Measurements from ENCODE around the gene BACE1-AS.
"Not testable (repeated sequence)": the region's sequence is repeated elsewhere in the genome, so short reads cannot be mapped to it uniquely, and the experiment has no call there.

The BACE1-AS gene

DNA sequence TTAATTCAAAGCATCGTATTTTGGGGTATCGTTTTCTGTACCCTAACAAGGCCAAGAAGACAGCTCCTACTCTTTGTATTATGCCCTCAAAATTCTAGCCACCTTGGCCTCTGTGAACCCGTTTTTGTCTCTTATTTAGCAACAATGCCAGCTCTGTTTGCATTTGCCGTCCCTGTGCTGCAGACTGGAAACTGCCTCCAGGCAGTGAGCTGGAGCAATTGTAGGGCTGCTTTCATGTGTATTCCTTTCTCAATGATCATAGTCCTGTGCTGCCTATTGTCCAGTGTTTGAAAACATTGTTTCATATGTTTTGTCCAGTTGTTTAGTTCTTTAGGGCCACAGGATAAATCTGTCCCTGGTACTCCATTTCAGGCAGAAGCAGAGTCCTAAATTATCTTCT, 19.9 kb upstream of the BACE1-AS start:
- Histone ChIP-seq H3K9me3 (no peaks in the 10 kb centered on the region), H3K36me3 (peaks cover 4% of the 10 kb centered on the region), H3K27ac (no peak overlapping the region), H3K4me3 (ENCODE audit: low read depth in 1 of 2, low read length in 1 of 2) (no peak overlapping the region), H3K4me1 (ENCODE audit: control insufficient read depth in 1 of 2, insufficient read depth in 1 of 2, low read depth in 1 of 2, low read length in 1 of 2) (no peaks in the 10 kb centered on the region), H3K27me3 (no peaks in the 10 kb centered on the region)
- TF ChIP-seq, protein P1, sequence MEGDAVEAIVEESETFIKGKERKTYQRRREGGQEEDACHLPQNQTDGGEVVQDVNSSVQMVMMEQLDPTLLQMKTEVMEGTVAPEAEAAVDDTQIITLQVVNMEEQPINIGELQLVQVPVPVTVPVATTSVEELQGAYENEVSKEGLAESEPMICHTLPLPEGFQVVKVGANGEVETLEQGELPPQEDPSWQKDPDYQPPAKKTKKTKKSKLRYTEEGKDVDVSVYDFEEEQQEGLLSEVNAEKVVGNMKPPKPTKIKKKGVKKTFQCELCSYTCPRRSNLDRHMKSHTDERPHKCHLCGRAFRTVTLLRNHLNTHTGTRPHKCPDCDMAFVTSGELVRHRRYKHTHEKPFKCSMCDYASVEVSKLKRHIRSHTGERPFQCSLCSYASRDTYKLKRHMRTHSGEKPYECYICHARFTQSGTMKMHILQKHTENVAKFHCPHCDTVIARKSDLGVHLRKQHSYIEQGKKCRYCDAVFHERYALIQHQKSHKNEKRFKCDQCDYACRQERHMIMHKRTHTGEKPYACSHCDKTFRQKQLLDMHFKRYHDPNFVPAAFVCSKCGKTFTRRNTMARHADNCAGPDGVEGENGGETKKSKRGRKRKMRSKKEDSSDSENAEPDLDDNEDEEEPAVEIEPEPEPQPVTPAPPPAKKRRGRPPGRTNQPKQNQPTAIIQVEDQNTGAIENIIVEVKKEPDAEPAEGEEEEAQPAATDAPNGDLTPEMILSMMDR (IDR thresholded peaks at IDR 0.05) = no peak

DNA sequence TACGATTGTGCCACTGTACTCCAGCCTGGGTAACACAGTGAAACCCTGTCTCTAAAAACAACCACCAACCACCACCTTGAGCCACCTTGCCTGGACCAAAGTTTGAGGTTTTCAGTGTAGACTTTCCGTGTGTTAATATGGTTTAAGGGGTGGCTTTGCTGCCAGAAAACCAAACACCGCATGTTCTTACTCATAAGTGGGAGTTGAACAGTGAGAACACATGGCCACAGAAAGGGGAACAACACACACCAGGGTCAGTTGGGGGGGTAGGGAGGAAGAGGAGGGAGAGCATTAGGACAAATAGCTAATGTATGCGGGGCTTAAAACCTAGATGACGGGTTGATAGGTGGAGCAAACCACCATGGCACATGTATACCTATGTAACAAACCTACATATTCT, 19.0 kb upstream of the BACE1-AS start:
- H3K27ac ChIP-seq; H3K9me3 ChIP-seq; H3K4me1 ChIP-seq (ENCODE audit: control insufficient read depth in 1 of 2, insufficient read depth in 1 of 2, low read depth in 1 of 2, low read length in 1 of 2); H3K36me3 ChIP-seq; H3K27me3 ChIP-seq; H3K4me3 ChIP-seq (ENCODE audit: low read depth in 1 of 2, low read length in 1 of 2): not testable (repeated sequence)

DNA sequence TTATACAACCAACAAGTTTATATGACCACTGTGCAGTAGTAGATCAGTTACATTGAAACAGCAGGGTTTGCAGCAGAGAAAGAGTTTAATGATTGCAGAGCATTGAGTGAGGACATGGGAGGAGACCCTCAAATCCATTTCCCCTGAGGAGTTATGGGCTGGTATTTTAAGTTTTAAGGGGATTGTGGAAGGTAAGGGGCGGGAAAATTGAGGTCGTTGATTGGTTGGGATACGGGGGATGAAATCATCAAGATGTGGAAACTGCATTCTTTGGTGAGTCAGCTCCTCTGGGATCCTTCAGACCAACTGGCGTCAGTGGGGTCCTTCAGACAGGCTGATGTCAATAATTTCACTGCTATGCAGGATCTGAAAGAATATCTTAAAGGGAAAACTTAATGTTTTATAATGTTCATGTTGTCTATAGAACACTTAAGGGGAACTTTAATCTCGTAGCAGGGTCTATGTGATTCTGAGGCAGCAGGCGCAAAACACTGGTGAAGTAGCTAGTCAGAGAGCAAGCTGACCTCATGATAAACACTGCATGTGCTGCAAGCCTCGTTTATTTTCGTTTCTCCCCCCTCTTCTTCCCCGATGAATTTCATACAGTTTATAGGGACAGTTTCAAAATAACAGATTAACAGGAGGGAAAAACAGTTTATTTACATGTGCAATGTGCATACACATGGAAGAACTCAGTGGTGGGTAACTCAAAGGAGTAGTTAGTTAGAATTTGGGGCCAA, 17.4 kb upstream of the BACE1-AS start:
- peaks cover 4% of the 10 kb centered on the region for H3K36me3 ChIP-seq
- H3K4me3 ChIP-seq (ENCODE audit: low read depth in 1 of 2, low read length in 1 of 2) = no peak overlapping the region
- no peaks in the 10 kb centered on the region for H3K27me3 ChIP-seq
- TF ChIP-seq, protein P1 (IDR thresholded peaks at IDR 0.05) = no peak
- no peak overlapping the region for H3K27ac ChIP-seq
- H3K4me1 ChIP-seq (ENCODE audit: control insufficient read depth in 1 of 2, insufficient read depth in 1 of 2, low read depth in 1 of 2, low read length in 1 of 2) = no peaks in the 10 kb centered on the region
- no peaks in the 10 kb centered on the region for H3K9me3 ChIP-seq

DNA sequence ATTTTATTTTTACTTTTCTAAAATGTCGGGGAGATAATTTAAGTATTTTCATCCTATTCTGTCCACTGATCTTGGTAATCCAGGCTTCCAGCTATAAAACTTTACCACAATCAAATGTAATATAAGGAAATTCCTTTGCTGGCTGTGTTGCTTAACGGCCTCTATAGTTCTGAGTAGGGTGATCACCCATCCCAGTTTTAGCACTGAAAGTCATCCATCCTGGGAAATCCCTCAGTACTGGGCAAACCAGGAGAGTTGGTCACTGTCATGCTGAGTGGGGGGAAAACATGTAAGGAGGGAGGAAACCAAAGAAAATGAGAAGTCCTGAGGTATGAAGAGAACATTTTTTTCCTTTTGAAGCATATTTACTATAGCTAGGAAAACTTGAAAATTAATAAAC, 12.8 kb upstream of the BACE1-AS start:
- no peak overlapping the region for H3K4me3 ChIP-seq (ENCODE audit: low read depth in 1 of 2, low read length in 1 of 2)
- H3K27me3 ChIP-seq = no peaks in the 10 kb centered on the region
- H3K27ac ChIP-seq = no peak overlapping the region
- peaks cover 24% of the 10 kb centered on the region for H3K36me3 ChIP-seq
- no peaks in the 10 kb centered on the region for H3K4me1 ChIP-seq (ENCODE audit: control insufficient read depth in 1 of 2, insufficient read depth in 1 of 2, low read depth in 1 of 2, low read length in 1 of 2)
- H3K9me3 ChIP-seq = no peaks in the 10 kb centered on the region
- TF ChIP-seq, protein P1 (IDR thresholded peaks at IDR 0.05) = no peak

- H3K9me3 ChIP-seq = no peaks in the 10 kb centered on the region
- H3K4me3 ChIP-seq (ENCODE audit: low read depth in 1 of 2, low read length in 1 of 2) = no peak overlapping the region
Measured at GRCh38 chr11:117279711-117280376, 11.3 kb upstream of the BACE1-AS start.

GRCh38 chr11:117281159-117281558, 10.0 kb upstream of the BACE1-AS start:
- Histone ChIP-seq H3K36me3 (peaks cover 46% of the 10 kb centered on the region), H3K27ac (no peak overlapping the region)
- TF ChIP-seq, protein P1 (IDR thresholded peaks at IDR 0.05) = no peak

More at GRCh38 chr11:117279711-117280376, 11.3 kb upstream of the BACE1-AS start:
- Histone ChIP-seq H3K27me3 (no peaks in the 10 kb centered on the region), H3K4me1 (ENCODE audit: control insufficient read depth in 1 of 2, insufficient read depth in 1 of 2, low read depth in 1 of 2, low read length in 1 of 2) (no peaks in the 10 kb centered on the region), H3K27ac (no peak overlapping the region), H3K36me3 (peaks cover 39% of the 10 kb centered on the region)
- TF ChIP-seq, protein P1 (IDR thresholded peaks at IDR 0.05) = no peak

More at GRCh38 chr11:117281159-117281558, 10.0 kb upstream of the BACE1-AS start:
- Histone ChIP-seq H3K4me1 (ENCODE audit: control insufficient read depth in 1 of 2, insufficient read depth in 1 of 2, low read depth in 1 of 2, low read length in 1 of 2) (no peaks in the 10 kb centered on the region), H3K27me3 (no peaks in the 10 kb centered on the region), H3K9me3 (no peaks in the 10 kb centered on the region), H3K4me3 (ENCODE audit: low read depth in 1 of 2, low read length in 1 of 2) (no peak overlapping the region)

Measured in neutrophil (primary cell).